Activated naive CD8-positive, alpha-beta T cell treated with anti-CD3 and anti-CD28 coated beads, Interleukin-2, amount 50 U/mL, for 24 hours (primary cell): Measurements from ENCODE around the gene MMS19.

ENCODE experiments used
- ATAC-seq: fragments of 150-1000 bp; cut with Tn5 transposase; one replicate; pipeline ENCODE4 v1.10.0; 2021
- DNase-seq: peaks from one replicate; pipeline ENCODE4 v3.0.0; 2021
- H3K27ac Mint-ChIP-seq: one replicate; pipeline ENCODE4 v1.8.0; 2021; ENCODE audit warnings: mild to moderate bottlenecking, mixed read lengths
- H3K27me3 Mint-ChIP-seq: one replicate; pipeline ENCODE4 v1.8.0; 2021; ENCODE audit warnings: mixed read lengths
- H3K36me3 Mint-ChIP-seq: one replicate; pipeline ENCODE4 v1.8.0; 2021; ENCODE audit warnings: low read depth, mixed read lengths
- H3K4me1 Mint-ChIP-seq: one replicate; pipeline ENCODE4 v1.8.0; 2021; ENCODE audit warnings: mixed read lengths
- H3K4me3 Mint-ChIP-seq: one replicate; pipeline ENCODE4 v1.8.0; 2021; ENCODE audit warnings: mild to moderate bottlenecking, moderate library complexity, mixed read lengths
- H3K9me3 Mint-ChIP-seq: one replicate; pipeline ENCODE4 v1.8.0; 2021; ENCODE audit warnings: mixed read lengths

The MMS19 gene, protein sequence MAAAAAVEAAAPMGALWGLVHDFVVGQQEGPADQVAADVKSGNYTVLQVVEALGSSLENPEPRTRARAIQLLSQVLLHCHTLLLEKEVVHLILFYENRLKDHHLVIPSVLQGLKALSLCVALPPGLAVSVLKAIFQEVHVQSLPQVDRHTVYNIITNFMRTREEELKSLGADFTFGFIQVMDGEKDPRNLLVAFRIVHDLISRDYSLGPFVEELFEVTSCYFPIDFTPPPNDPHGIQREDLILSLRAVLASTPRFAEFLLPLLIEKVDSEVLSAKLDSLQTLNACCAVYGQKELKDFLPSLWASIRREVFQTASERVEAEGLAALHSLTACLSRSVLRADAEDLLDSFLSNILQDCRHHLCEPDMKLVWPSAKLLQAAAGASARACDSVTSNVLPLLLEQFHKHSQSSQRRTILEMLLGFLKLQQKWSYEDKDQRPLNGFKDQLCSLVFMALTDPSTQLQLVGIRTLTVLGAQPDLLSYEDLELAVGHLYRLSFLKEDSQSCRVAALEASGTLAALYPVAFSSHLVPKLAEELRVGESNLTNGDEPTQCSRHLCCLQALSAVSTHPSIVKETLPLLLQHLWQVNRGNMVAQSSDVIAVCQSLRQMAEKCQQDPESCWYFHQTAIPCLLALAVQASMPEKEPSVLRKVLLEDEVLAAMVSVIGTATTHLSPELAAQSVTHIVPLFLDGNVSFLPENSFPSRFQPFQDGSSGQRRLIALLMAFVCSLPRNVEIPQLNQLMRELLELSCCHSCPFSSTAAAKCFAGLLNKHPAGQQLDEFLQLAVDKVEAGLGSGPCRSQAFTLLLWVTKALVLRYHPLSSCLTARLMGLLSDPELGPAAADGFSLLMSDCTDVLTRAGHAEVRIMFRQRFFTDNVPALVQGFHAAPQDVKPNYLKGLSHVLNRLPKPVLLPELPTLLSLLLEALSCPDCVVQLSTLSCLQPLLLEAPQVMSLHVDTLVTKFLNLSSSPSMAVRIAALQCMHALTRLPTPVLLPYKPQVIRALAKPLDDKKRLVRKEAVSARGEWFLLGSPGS

DNA sequence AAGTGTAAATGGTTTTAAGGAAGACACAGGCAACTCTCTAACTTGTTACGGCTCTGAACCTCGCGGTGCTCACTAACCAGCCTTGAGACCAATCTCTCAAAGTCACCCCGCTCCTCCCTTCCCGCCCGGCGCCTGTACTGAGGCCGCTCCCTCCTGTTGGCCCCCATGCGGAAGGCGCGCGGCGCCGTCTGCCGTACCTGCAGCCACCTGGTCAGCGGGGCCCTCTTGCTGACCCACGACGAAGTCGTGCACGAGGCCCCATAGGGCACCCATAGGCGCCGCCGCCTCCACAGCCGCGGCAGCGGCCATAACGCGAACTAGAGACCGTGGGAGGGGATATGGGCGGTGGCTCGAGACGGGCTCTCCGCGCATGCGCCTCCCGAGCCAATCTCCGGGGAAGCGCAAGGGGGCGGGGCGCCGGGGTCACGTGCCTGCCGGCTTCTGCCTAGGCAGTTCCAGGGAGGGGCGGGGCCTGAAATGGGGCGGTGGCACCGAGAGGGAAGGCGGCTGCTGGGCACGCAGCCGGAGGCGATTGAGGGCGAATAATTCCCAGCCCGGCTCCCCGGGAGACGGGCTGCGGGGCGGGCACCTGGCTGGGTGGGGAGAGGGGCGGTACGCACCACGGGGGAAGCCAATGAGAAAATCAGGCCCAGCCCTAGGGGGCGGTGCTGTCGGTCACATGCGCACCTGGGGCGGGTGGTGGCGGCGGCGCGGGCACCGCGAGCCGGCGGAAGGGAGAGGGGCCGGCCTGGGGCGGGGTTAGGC, at the start of gene MMS19:
TSS of gene MMS19 (minus strand) at position 347 of the 765 bp plus-strand sequence. CDS start at position 309, 38 bp downstream.
- peaks cover 12% of the 10 kb centered on the region for H3K36me3 Mint-ChIP-seq
- ATAC-seq (peak; percentile 94), DNase-seq (peak; percentile 100)
- H3K4me1 Mint-ChIP-seq, result peaks cover 44% of the 10 kb centered on the region
- H3K9me3 Mint-ChIP-seq, result no peaks in the 10 kb centered on the region
- H3K27me3 Mint-ChIP-seq, result peaks cover 29% of the 10 kb centered on the region
- peak within 1 kb of the TSS; percentile 97 for H3K27ac Mint-ChIP-seq
- peak within 1 kb of the TSS; percentile 91 for H3K4me3 Mint-ChIP-seq

DNA sequence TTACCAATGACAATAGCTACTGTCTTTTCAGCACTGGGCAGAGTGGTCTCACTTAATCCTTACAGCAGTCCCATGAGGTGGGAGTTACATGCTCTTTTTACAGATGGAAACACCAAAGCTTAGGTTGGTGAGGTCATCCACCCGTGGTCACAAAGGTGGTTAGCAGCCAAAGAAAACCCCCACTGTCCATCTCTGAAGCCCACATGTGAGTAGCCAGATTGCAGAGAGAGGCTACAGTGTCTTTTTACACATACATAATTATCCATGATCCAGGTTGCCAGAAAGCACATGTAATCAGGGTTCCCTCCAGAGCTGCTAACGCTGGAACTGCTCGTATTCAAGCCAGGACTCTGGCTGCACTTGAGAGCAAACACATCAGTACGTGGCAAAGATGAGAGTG, 49.7 kb upstream of the MMS19 start:
- H3K4me3 Mint-ChIP-seq, result no peak overlapping the region
- no peaks in the 10 kb centered on the region for H3K9me3 Mint-ChIP-seq
- no peak for DNase-seq
- no peaks in the 10 kb centered on the region for H3K36me3 Mint-ChIP-seq
- no peaks in the 10 kb centered on the region for H3K27me3 Mint-ChIP-seq
- no peak overlapping the region for H3K27ac Mint-ChIP-seq
- peaks cover 9% of the 10 kb centered on the region for H3K4me1 Mint-ChIP-seq
- no peak for ATAC-seq

DNA sequence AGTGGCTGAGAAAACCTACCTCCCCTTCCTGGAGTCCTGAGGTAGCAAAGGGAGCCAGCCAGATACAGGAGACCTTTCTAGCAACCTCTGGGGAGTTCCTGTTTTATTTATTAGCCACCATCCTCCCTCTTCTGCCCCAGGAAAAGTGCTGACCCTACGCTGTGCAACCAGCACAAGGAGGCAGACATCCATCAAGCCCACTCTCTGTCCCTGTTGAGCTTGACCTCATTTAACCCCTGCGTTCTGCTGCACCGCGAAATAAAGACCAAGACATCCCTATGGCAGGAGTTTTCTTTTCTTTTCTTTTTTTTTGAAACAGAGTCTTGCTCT, 49.0 kb upstream of the MMS19 start:
- Mint-ChIP-seq H3K36me3 (no peaks in the 10 kb centered on the region), H3K4me3 (no peak overlapping the region), H3K27me3 (no peaks in the 10 kb centered on the region), H3K9me3 (no peaks in the 10 kb centered on the region), H3K27ac (no peak overlapping the region), H3K4me1 (peaks cover 16% of the 10 kb centered on the region)
- no peak for DNase-seq
- ATAC-seq, result no peak

DNA sequence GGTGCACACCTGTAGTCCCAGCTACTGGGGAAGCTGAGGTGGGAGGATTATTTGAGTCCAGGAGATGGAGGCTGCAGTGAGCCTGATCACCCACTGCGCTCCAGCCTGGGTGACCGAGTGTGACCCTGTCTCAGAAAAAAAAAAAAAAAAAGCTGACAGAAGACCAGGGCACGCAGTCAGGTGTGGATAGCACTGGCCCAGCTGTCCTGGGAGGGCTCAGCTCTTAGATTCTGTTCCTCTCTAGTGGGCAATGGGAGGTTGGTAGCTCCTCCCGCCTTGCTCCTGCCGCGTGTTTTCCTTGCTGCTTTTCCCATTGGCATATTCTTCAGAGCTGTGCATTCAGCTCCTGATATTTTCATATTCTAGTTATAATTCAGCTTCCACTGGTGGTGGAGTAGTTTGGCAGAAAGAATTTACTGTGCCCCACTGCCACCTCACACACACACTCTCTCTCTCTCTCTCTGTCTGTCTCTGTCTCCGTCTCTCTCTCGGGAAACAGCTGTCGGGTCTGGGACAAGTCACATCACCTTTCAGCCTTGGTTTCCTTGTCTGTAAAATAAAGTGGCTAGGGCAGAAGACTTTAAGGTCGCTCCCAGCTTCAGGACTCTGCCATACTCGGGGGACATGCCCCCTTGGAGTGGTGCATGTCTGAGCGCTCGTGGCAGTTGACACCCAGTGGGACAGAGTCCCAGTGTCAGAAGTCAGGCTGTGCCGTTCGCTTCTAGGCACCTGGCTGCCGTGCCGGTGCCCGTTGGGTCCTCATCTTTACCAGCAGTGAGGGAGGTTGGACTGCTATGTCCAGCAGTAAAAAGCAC, 48.4 kb upstream of the MMS19 start:
- DNase-seq, result no peak
- H3K27me3 Mint-ChIP-seq, result no peaks in the 10 kb centered on the region
- no peaks in the 10 kb centered on the region for H3K36me3 Mint-ChIP-seq
- H3K4me3 Mint-ChIP-seq, result no peak overlapping the region
- H3K27ac Mint-ChIP-seq, result no peak overlapping the region
- no peak for ATAC-seq
- H3K9me3 Mint-ChIP-seq, result no peaks in the 10 kb centered on the region
- peaks cover 22% of the 10 kb centered on the region for H3K4me1 Mint-ChIP-seq

DNA sequence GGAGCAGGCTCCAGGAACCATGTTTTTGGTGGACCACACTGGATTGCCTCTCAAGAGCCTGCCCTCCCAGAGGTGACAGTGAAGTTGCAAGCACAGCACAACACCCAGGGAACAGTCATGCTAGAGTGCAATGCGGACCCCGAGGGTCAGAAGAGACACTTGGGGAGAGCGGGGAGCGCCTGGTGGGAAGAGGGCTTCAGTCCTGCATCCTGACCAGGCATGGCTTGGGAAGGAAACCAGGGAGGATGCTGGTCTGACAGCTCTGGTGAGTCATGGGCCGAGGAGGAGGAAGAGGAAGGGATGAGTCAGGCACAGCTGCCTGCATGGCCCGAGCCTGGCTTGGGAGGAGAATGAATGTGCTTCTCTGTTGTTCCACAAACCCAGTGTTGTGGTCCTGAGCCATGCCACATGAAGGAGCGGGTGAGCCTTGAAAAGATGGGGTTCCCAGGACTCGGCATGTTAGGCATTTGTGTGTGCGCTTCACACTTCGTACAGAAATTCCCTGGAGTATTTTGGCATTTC, 44.9 kb upstream of the MMS19 start:
- Mint-ChIP-seq H3K27me3 (no peaks in the 10 kb centered on the region), H3K4me1 (peaks cover 25% of the 10 kb centered on the region), H3K9me3 (no peaks in the 10 kb centered on the region), H3K27ac (peak overlapping the region; percentile 71), H3K36me3 (no peaks in the 10 kb centered on the region), H3K4me3 (peak overlapping the region; percentile 13)
- DNase-seq (peak; percentile 73), ATAC-seq (peak; percentile 85)

DNA sequence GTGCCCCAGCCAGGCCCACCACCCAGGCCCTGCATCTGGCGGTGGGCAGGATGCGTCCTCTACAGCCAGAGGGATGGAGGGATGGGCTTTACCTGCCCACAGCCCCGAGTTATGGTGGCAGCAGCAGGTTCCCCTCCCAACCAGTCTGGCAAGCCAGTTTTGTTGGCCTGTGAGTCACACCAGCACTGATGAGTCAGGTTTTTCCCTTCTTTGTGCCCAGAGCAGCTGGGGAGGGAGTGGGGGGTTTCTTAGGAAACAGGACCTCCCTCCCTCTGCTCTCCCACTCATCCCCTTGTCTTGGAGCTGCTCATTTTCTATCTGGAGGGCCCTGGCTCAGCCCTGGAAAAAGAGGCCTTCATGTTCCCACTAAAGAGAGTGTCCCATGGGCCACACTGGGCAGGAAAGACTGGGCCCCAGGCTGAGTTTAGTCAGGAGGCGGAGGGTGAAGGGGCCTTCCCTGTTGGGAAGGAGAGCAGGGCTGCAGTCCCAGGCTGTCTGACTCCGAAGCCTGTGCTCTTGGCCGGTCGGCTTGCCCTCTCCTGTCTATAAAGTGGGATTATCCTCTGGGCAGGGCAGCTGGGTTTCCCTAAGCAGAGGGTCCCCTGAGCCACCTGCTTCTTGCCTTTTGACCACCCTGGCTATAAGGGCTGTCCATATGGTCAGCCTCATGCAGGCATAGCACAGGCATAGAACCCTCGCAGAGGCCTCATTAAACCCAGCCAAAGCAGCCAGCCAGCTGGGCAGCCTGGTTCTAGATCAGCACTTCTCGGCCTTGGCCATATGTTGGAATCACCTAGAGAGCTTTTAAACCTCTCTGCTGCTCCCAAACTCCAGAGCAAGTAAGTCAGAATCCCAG, 44.2 kb upstream of the MMS19 start:
- DNase-seq (peak; percentile 55), ATAC-seq (peak; percentile 73)
- H3K27ac Mint-ChIP-seq, result peak overlapping the region; percentile 71
- no peaks in the 10 kb centered on the region for H3K27me3 Mint-ChIP-seq
- peak overlapping the region; percentile 13 for H3K4me3 Mint-ChIP-seq
- no peaks in the 10 kb centered on the region for H3K9me3 Mint-ChIP-seq
- no peaks in the 10 kb centered on the region for H3K36me3 Mint-ChIP-seq
- peaks cover 25% of the 10 kb centered on the region for H3K4me1 Mint-ChIP-seq

DNA sequence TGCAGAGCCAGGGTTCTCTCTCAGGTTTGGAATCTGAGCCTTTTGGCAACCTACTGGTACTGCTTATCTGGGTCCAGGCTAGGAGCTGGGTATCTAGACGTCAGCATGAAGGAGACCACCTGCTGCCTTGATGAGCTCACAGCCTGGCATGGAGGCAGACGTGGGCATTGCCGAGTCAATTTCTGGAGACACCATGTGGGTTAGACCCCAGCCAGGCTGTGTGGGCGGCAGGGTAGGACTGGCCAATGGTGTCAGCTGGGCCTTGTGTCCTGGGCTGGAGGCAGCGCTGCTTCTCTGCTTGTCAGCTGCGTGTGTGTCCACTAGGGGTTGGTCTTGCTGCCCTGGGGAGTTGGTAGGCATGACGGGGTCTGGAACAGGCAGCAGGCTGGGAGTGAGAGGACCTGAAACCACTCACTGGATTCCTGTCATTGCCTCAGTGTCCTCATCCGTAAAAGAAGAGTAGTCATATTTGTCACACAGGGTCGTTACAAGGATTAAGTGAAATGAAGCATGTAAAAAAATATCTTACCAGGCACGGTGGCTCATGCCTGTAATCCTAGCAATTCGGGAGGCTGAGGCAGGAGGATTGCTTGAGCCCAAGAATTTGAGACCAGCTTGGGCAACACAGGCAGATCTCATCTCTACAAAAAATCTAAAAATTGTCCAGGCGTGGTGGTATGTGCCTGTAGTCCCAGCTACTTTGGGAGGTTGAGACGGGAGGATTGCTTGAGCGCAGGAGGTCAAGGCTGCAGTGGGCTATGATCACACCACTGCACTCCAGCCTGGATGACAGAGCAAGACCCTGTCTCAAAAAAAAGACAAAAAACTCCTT, 42.7 kb upstream of the MMS19 start:
- Mint-ChIP-seq H3K27me3 (no peaks in the 10 kb centered on the region), H3K36me3 (no peaks in the 10 kb centered on the region), H3K4me3 (no peak overlapping the region), H3K9me3 (no peaks in the 10 kb centered on the region), H3K27ac (no peak overlapping the region), H3K4me1 (peaks cover 25% of the 10 kb centered on the region)
- DNase-seq (no peak), ATAC-seq (no peak)

DNA sequence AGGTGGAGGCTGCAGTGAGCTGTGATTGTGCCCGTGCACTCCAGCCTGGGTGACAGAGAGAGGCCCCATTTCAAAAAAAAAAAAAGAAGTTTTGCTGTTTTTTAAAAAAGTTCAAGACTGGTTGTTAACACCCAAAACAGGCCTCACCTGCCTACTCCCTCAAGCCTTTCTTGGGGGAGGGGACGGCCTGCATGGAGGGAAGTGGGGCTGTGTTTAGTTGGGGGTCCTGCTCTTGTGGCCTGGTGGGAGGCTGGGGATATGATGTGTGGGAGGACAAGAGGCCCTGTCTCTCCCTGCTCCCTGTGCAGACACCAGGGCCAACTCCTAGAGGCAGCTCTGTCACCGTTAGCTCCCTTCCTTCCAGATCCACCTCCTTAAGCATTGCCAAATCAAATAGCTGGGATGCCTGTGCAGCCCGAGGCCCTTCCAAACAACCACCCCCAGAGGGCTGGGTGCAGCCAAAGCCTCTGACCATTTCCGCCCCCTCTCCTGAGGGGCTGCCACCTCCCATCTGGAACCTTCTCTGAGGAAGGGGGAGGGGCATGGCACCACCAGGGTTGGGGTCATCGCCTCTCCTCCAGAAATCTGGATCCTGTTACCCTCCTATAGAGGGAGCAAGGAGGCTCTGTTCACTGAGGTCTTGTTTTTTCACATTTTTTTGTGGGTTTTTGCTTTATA, 41.4 kb upstream of the MMS19 start:
- ATAC-seq (no peak), DNase-seq (no peak)
- Mint-ChIP-seq H3K27me3 (no peaks in the 10 kb centered on the region), H3K27ac (no peak overlapping the region), H3K36me3 (no peaks in the 10 kb centered on the region), H3K9me3 (no peaks in the 10 kb centered on the region), H3K4me3 (no peak overlapping the region), H3K4me1 (peaks cover 25% of the 10 kb centered on the region)

DNA sequence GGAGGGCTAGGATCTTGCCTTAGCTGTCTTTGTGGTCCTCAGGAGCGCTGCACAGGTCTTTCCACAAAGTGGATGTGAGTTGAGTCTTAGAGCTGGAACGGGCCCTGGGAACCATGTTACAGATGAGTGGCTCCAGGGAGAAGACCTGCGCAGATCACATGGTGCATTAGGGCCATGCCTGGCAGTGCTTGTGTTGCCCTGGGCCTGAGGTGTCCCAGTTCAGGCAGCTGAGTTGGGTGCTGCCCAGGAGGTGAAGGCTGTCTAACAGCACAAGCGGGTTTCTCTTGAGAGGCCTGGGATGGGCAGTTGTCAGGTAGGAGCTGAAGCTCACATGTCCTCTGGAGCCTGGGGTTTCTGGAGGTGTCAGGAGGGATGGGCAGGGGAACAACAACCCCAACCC, 40.6 kb upstream of the MMS19 start:
- ATAC-seq, result no peak
- Mint-ChIP-seq H3K4me1 (peaks cover 25% of the 10 kb centered on the region), H3K27ac (no peak overlapping the region)

DNA sequence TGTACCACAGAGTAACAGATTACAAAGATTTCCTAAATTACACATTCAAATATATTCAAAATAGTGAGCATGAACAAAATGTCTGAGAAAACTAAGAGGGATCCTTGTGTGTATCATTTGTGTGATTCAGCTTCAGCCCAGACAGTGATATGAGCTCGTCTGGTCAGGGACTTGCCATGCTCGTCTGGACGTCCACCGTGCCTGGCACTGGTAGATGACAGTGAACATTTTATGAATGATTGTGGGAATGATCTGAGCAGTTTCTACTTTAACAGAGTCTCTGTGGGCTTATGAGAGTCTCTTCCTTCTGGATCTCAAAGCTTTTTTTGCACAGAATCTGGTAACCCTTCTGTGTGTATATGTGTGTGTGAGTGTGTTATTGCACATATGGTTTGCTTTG, 40.2 kb upstream of the MMS19 start:
- Mint-ChIP-seq H3K4me3 (no peak overlapping the region), H3K36me3 (no peaks in the 10 kb centered on the region), H3K9me3 (no peaks in the 10 kb centered on the region), H3K27ac (no peak overlapping the region), H3K27me3 (no peaks in the 10 kb centered on the region), H3K4me1 (peaks cover 20% of the 10 kb centered on the region)
- DNase-seq (no peak), ATAC-seq (no peak)

More for the DNA sequence above, 40.6 kb upstream of the MMS19 start:
- Mint-ChIP-seq H3K27me3 (no peaks in the 10 kb centered on the region), H3K36me3 (no peaks in the 10 kb centered on the region), H3K4me3 (no peak overlapping the region), H3K9me3 (no peaks in the 10 kb centered on the region)
- no peak for DNase-seq

DNA sequence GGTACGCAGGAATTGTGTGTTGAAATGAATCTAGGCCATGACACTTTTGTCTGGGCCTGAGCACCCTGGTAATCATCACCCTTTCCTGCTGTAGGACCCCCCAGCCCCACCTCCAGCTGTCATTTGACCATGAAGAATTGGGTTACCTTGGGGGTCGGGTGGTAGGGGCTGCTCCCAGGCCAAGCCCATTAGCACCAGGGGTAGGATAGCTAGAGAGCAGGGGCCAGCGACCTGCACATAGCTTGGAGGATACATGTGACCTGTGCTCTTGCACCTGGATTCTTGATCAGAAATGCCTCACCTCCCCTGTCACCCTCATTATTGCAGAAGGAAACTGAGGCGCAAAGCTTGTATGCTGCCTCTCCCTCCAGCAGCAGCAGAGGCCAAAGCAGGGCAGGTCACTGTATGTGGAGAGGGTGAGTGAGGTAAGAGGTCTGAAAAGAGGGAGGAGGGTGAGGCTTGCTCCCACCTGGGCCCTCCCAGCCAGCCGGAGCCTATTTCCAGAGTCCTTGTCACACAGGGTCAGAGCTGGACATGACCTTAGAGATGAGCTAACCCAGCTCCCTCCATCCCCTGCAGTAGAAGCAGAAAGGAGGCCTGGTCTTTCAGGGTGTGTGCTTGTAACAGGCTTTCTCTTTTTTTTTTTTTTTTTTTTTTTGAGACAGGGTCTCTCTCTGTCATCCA, 39.1 kb upstream of the MMS19 start:
- Mint-ChIP-seq H3K9me3 (no peaks in the 10 kb centered on the region), H3K27ac (no peak overlapping the region)

More for the DNA sequence above, 39.1 kb upstream of the MMS19 start:
- no peak for DNase-seq
- Mint-ChIP-seq H3K27me3 (no peaks in the 10 kb centered on the region), H3K4me1 (peaks cover 10% of the 10 kb centered on the region), H3K36me3 (no peaks in the 10 kb centered on the region), H3K4me3 (no peak overlapping the region)
- no peak for ATAC-seq
